Activated CD4-positive, CD25-positive, alpha-beta regulatory T cell treated with anti-CD3 and anti-CD28 coated beads, Interleukin-2, amount 50 U/mL, for 16 hours (primary cell): Measurements from ENCODE around the gene DDX10.

Source experiments
- DNase-seq: peaks from one replicate; pipeline ENCODE4 v3.0.0-alpha.2; 2020; ENCODE audit warnings: low read depth, low spot score

DDX10 gene

DNA sequence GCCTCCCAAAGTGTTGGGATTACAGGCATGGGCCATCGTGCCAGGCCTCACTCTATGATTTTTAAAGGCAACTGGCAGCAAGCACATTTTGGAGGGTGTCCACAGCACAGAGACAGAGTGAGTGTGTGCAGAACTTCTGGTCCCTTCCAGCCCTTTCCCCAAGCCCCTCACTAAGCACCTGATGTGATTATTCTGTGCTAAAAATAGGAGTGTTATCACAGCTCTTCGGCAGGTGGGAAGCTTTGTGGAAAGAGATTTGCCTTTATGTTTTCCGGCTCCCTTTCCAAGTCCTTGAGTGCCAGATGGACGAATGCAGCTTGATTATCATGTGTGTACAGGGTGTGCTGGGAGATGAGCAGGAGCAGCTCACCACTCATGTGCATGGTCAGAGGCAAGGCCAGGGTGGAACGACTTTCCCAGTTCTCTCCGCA is 310.8 kb downstream of the DDX10 start:
- no peak for DNase-seq

- DNase-seq: no peak
Measured at GRCh38 chr11:108983636-108984420, 319.0 kb downstream of the DDX10 start.

- DNase-seq: no peak
Measured at GRCh38 chr11:108984523-108984922, 319.7 kb downstream of the DDX10 start.

DNA sequence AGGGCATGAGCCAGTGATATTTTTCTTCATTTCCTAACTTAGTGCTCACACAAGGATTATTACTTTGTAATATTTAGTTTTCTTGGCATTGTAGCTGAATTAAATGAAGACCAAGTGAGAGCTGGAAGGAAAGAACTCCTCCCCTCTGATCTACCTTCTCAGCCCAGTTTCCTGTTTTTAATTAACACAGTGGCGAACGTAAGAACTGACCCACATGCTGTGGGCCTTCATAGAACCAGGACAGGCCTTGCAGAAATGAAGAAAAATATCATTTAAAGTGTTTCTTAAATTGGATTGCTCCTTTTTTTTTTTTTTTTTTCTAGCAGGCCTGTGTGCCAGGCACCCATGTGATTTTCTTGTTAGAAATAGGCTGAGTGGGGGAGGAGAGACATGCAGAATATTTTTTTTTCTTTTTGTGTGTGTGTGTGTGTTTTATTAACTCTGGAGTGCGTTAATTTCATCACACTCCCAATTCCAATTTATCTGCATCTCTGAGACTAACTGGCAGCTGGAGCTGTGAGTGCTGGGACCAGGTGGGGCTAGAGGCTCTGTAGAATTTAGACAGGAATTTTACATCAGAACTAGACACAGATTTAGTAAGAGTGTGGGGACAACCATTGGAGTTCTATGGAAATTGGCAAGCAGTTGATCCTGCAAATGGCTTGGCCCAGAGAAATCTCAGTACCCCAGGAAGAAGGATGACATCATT is 320.5 kb downstream of the DDX10 start:
- DNase-seq: no peak

GRCh38 chr11:108985945-108986279 is 321.0 kb downstream of the DDX10 start:
- no peak for DNase-seq
